Effector memory CD4-positive, alpha-beta T cell (primary cell): ENCODE measurements around the gene MYLK.

ENCODE experiments used
- DNase-seq, 3 donors: peaks; one replicate each; pipeline ENCODE4 v3.0.0-alpha.2; 2020
- H3K27ac ChIP-seq: 2 replicates; pipeline ENCODE4 v1.7.0; 2013; ENCODE audit warnings: mild to moderate bottlenecking, low read length, moderate library complexity; ENCODE audit not compliant: insufficient read depth, poor library complexity, severe bottlenecking
- H3K27me3 ChIP-seq: replicated peaks from 2 replicates; pipeline ENCODE4 v1.7.0; 2013; ENCODE audit warnings: mild to moderate bottlenecking, low read length; ENCODE audit not compliant: insufficient read depth, control insufficient read depth, poor library complexity, severe bottlenecking
- H3K36me3 ChIP-seq: 2 replicates; pipeline ENCODE4 v1.7.0; 2013; ENCODE audit warnings: mild to moderate bottlenecking, low read length, moderate library complexity; ENCODE audit not compliant: control insufficient read depth, insufficient read depth
- H3K4me1 ChIP-seq: 2 replicates; pipeline ENCODE4 v1.7.0; 2013; ENCODE audit warnings: low read length, mild to moderate bottlenecking; ENCODE audit not compliant: control insufficient read depth, insufficient read depth, poor library complexity, severe bottlenecking
- H3K4me3 ChIP-seq: 2 replicates; pipeline ENCODE4 v1.7.0; 2013; ENCODE audit warnings: low read length, low read depth, mild to moderate bottlenecking; ENCODE audit not compliant: insufficient read depth, poor library complexity, severe bottlenecking
- H3K9me3 ChIP-seq: 2 replicates; pipeline ENCODE4 v1.7.0; 2013; ENCODE audit warnings: mild to moderate bottlenecking, low read length, moderate library complexity; ENCODE audit not compliant: control insufficient read depth

Gene MYLK

DNA sequence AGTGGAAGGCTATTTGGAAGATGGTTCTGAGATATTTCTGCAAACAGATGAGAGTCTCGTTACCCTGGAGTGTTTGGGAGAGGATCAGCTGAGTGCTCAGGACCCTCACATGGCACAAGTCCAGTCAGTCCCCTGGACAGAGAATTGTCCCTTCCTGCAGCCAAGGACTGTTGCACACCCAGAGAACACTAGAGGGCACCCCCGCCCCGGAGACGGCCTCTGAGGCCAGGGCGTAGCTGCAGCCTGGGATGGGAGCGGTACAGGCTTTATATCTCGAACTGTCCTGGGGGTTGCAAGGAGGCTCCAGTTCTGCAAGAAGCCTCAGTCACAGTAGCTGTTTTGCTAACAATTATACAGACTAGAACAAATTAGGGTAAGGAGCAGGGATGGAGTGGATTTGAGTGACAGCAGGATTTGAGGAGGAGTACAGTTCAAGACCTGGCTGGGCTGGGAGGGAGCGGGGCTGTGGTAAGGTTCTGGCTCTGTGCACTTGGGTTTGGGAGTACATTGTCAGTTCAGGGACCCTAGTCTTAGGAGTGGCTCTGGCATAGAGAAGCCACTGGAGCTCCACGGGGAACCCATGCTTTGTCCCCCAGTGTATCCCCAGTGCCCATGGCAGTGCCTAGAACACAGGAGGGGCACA lies 231.7 kb downstream of the MYLK start:
- Histone ChIP-seq H3K4me1 (no peaks in the 10 kb centered on the region), H3K4me3 (no peak overlapping the region), H3K27ac (no peak overlapping the region), H3K9me3 (no peaks in the 10 kb centered on the region), H3K27me3 (no peaks in the 10 kb centered on the region), H3K36me3 (no peaks in the 10 kb centered on the region)
- DNase-seq: no peak

DNA sequence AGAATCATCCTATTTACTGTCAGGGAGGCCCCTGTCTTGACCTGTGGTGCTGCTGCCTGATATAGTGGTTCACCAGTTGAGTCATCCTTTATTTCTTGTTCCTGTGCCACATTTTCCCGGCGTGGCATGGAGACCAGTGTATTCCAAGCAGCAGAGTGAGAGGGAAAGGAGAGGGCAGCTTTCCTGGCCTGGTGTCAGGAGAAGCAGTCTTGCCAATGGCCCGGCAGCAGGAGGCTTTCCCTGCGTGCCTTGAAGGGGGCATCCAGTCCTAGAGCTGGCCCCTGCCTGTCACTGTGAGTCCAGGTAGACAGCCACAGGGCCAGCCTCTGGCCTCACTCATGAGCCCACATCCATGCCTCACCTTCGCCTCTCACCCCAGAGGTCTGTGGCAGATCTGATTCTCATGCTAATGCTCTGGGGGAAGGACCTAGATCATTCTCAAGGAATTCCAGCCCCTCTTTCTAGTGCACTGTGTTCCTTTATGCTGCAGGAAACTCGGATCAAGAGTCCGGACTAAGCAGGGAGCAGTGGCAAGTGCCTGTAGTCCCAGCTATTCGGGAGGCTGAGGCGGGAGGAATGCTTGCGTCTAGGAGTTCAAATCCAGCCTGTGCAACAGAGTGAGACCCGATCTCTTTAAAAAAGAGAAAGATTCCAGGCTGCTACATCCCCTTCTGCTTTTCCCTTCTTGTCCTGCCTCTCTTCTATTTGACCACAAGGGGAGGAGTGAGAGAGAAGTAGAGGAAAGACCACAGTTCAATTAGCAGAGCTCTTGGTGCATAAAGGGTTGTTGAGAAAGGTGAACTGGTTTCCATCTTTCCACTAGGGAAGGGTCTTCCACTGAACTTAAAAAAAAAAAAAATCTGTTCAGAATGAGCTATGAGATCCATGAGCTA lies 232.4 kb downstream of the MYLK start:
- H3K27ac ChIP-seq: no peak overlapping the region
- no peaks in the 10 kb centered on the region for H3K36me3 ChIP-seq
- H3K4me3 ChIP-seq: no peak overlapping the region
- H3K4me1 ChIP-seq: no peaks in the 10 kb centered on the region
- DNase-seq: no peak
- H3K9me3 ChIP-seq: no peaks in the 10 kb centered on the region
- no peaks in the 10 kb centered on the region for H3K27me3 ChIP-seq

DNA sequence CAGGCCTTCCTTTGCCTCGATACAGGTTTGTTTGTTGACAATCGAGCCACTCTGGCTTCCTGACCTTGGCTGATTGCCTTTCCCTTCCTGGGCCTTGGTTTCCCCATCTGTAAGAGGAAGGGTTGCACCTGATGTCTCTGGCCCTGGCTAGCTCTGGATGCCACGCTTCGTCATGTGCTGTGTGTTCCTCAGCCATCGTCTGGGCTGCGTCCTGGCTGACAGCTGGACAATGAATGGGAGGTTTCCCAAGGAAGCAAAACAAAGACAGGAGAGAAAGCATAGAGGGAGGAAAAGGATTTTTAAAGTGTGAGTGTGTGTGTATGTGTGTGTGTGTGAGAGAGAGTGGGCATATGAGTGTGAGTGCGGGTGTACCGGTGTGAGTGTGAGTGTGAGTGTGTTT lies 234.0 kb downstream of the MYLK start:
- no peaks in the 10 kb centered on the region for H3K36me3 ChIP-seq
- H3K27me3 ChIP-seq: no peaks in the 10 kb centered on the region
- H3K4me1 ChIP-seq: no peaks in the 10 kb centered on the region
- H3K27ac ChIP-seq: no peak overlapping the region
- no peaks in the 10 kb centered on the region for H3K9me3 ChIP-seq
- H3K4me3 ChIP-seq: no peak overlapping the region
- no peak for DNase-seq

DNA sequence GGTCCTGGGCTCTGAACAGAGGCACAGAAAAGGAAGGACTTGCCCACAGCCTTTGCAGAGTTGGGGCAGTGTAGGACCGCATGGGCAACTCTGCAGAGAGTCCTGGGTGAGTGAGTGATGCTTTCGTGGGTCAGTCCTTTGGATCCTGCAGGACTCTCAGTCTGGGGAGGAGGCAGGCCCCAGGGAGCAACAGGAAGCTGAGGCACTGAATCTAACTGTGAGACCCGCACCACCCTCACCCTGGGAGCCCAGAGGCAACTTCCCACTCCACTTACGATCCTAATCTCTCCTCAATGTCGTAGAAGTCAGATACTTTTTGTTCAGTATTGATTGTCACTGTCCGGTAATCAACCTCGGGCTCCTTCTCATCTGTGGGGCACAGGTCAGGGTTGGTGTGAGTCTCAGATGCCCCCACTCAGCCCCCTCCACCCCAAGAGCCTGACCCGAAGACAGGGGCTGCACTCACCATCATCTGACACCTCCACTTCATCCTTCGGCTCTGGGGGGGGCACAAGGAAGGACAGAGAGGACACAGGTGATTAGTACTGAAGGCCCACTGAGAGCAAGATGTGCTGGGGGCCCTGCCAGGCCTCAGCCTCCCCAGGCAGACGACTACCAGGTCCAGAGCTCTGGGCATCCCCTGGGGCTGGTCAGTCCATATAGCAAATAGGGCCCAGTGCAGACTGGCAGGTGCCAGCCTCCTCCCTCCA lies 235.3 kb downstream of the MYLK start:
- Histone ChIP-seq H3K36me3 (no peaks in the 10 kb centered on the region), H3K27me3 (no peaks in the 10 kb centered on the region), H3K9me3 (no peaks in the 10 kb centered on the region), H3K27ac (no peak overlapping the region), H3K4me1 (no peaks in the 10 kb centered on the region), H3K4me3 (no peak overlapping the region)
- DNase-seq: no peak

DNA sequence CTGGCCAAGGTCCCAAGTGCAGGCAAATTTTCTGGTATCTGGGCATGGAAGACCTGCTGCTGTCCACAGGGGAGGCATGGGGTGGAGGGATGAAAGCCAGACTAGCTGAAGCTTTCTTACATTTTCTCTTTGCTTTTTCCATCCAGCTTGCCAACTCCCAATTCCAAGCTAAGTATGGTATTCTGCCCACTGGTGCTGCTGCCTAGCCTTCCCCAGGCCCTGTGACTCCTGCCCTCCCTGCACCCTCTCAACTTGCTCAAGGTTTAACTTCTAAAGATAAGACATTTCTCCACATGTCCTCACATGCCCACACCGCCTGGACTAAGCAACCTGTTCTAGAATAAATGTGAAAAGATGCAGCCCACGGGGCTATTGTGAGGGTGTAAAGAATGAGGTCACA lies 239.8 kb downstream of the MYLK start:
- Histone ChIP-seq H3K36me3 (no peaks in the 10 kb centered on the region), H3K4me3 (no peak overlapping the region), H3K27me3 (no peaks in the 10 kb centered on the region), H3K4me1 (no peaks in the 10 kb centered on the region), H3K9me3 (no peaks in the 10 kb centered on the region), H3K27ac (no peak overlapping the region)
- DNase-seq: no peak

DNA sequence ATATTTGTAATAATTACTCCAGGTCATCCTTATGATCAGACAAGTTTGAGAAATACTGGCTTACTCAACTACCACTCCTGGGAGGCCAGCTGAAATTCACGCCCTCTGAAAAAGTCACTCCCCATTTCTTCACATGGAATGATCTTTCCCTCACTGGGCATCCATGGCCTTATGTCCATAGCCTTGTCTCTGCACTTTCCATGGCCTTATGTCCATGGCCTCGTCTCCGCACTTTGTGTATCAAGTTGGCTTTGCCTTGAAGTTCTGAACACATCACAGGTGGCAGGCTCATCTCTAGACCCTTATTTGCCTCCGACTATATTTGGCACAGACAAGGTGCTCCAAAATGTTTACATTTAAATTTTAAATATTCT lies 241.2 kb downstream of the MYLK start:
- H3K4me1 ChIP-seq: no peaks in the 10 kb centered on the region

DNA sequence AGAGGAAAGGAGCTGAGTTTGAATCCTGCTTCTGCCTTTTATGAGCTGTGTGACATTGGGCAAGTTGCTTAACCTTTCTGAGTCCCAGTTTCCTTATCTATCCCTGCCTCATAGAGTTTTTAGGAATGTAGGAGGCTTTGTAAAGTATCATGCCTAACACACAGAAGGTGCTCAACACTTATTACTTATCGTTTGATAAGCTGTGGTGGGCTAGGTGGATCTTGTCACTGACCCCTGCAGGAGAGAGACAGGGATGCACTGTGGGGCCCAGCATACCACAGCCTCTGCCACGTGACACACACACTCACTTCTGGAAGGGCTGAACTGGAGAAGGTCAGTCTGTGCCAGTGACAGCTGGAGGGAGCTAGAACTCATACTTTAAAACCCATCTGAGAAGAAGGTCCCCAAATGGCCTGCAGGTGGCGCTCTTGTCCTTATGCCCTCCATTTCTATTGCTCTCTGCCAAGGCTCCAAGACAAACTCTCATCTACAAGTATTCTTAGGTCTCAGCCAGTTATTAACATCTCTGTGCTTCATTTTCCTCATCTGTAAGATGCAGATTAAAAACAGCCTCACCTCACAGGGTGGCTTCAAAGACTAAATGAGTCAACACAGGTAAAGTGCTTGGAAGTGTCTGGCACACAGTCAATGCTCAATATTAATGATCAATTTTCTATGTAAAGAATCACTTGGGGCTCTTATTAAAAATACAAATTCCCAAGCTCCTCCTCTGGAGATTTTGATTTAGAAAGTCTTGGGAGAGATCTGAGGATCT lies 241.8 kb downstream of the MYLK start:
- no peak overlapping the region for H3K27ac ChIP-seq
- DNase-seq: peak in 1 of 3 donors; percentile 16
- no peaks in the 10 kb centered on the region for H3K36me3 ChIP-seq

More for the DNA sequence above, 241.2 kb downstream of the MYLK start:
- H3K36me3 ChIP-seq: no peaks in the 10 kb centered on the region
- no peak overlapping the region for H3K27ac ChIP-seq
- no peak for DNase-seq
- H3K27me3 ChIP-seq: no peaks in the 10 kb centered on the region
- no peaks in the 10 kb centered on the region for H3K9me3 ChIP-seq
- H3K4me3 ChIP-seq: no peak overlapping the region

DNA sequence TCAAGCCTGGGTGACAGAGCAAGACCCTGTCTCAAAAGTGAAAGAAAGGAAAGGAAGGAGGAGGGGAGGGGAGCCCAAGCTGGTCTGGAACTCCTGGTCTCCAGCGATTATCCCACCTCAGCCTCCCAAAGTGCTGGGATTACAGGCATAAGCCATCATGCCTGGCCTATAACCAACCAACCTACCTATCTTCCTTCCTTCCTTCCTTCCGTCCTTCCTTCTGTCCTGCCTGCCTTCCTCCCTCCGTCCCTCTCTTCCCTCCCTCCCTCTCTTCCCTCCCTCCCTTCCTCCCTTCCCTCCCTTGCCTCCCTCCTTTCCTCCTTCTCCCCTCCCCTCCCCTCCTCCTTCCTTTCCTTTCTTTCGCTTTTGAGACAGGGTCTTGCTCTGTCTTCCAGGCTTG lies 242.6 kb downstream of the MYLK start:
- Histone ChIP-seq H3K27me3 (no peaks in the 10 kb centered on the region), H3K27ac (no peak overlapping the region), H3K9me3 (no peaks in the 10 kb centered on the region), H3K4me1 (no peaks in the 10 kb centered on the region), H3K4me3 (no peak overlapping the region), H3K36me3 (no peaks in the 10 kb centered on the region)
- DNase-seq: no peak

More for the DNA sequence above, 241.8 kb downstream of the MYLK start:
- H3K4me3 ChIP-seq: no peak overlapping the region
- H3K27me3 ChIP-seq: no peaks in the 10 kb centered on the region
- H3K4me1 ChIP-seq: no peaks in the 10 kb centered on the region
- H3K9me3 ChIP-seq: no peaks in the 10 kb centered on the region

DNA sequence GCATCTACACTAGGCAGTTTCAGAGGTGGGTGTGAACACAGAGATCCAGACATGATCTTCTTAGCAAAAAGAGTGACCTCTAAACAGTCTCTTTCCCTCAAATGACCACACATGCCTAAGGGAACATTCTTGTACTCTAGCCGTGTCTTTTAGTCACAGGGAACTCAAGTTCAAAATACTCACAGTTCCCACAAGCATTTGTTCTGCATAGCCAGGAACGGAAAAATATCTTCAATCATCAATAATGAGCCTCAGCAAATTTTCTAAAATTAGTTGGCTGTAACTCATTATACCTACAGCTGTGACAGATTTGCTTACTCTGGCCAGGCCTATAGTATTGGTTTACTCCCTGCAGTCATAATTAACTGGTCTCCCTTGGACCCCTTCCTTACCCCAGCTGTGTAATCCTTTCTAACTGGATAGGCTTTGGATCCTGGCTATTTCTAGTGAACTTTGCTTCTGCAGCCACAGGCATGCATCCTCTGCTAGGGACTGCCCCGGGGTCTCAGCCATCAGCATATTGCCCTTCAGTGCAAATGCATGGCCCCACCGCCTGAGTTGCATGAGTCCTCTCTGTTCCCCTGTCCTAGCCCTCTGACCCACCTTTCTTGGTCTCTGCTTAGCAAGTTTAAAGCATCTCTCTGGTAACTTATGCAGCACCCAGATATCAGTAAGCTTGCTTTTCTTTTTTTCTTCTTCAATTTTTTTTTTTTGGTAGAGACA lies 243.2 kb downstream of the MYLK start:
- DNase-seq: no peak
- Histone ChIP-seq H3K27me3 (no peaks in the 10 kb centered on the region), H3K27ac (no peak overlapping the region), H3K36me3 (no peaks in the 10 kb centered on the region), H3K4me1 (no peaks in the 10 kb centered on the region), H3K9me3 (no peaks in the 10 kb centered on the region), H3K4me3 (no peak overlapping the region)
